Lower leg skin (tissue), 4 donors: Measurements from ENCODE around the gene CCSER1. TPM values are rescaled to one million over a fixed set of nuclear protein-coding genes. Genes with fewer than 3 reads are reported as not detected.

Experiments
- DNase-seq, 2 donors: peaks; one replicate each; pipeline ENCODE4 v3.0.0-alpha.2; 2019; ENCODE audit warnings: low spot score in 2 of 2
- H3K4me3 ChIP-seq: fragments of 200-600 bp; sonication (generic); 2 replicates; pipeline ENCODE4 v1.5.1; 2017; ENCODE audit warnings: mild to moderate bottlenecking, low read depth; ENCODE audit not compliant: poor library complexity, severe bottlenecking
- POLR2A ChIP-seq, 2 donors: fragments of 450-650 bp; IDR thresholded peaks; one replicate each; pipeline ENCODE4 v1.6.1; 2016 to 2017; ENCODE audit warnings: antibody characterized with exemption in 2 of 2, mild to moderate bottlenecking in 1 of 2, moderate library complexity in 1 of 2
- WGBS, 2 donors: methylation state at CpG; one replicate each; pipeline ENCODE4 v1.1.5; 2018; 5-methylcytosine and 5-hydroxymethylcytosine counted together
- intact Hi-C: fragments of 100-400 bp; cut with DNase I; formaldehyde crosslinking; loops from one replicate; pipeline ENCODE4 v1.15.0; 2023; ENCODE audit warnings: low total_unique reads
- total RNA-seq, 4 donors: library from RNA; depleted of rRNA; stranded (reverse); fragments of >200 nt; gene quantifications; one replicate each; pipeline ENCODE4 v1.1.0, GENCODE V29; 2016
- TF ChIP-seq, protein P1 (sequence below), 3 donors: fragments of 450-650 bp; IDR thresholded peaks; one replicate each; pipeline ENCODE4 v1.5.1; 2016; ENCODE audit warnings: antibody characterized with exemption in 3 of 3, mild to moderate bottlenecking in 3 of 3, moderate library complexity in 2 of 3

The CCSER1 gene
- total RNA-seq, 4 donors from 2014 or later, result 6.5 to 12.1 (median 9.9) TPM

DNA sequence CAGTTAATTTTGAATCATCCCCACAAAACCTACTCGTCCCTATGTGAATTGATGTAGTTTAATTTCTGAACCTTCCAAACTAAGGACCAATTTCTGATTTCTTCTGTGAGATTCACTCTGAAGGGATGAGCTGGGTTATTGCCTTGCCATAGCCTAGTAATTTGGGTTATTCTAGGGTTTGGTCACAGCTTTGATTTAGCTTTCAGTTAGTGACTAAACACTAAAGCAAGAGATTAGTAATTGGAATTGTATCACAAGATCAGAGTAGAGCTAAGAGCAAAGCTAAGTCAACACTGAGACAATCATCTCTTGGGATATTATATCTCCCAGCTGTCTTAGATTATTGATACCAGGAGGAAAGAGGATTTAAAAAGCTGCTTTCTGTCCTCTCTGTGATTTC, 588.0 kb downstream of the CCSER1 start:
- H3K4me3 ChIP-seq, result no peak overlapping the region
- WGBS, 2 donors, result 83 to 88% methylated on average over 1 of the region's 1 CpG
- TF ChIP-seq, protein P1, sequence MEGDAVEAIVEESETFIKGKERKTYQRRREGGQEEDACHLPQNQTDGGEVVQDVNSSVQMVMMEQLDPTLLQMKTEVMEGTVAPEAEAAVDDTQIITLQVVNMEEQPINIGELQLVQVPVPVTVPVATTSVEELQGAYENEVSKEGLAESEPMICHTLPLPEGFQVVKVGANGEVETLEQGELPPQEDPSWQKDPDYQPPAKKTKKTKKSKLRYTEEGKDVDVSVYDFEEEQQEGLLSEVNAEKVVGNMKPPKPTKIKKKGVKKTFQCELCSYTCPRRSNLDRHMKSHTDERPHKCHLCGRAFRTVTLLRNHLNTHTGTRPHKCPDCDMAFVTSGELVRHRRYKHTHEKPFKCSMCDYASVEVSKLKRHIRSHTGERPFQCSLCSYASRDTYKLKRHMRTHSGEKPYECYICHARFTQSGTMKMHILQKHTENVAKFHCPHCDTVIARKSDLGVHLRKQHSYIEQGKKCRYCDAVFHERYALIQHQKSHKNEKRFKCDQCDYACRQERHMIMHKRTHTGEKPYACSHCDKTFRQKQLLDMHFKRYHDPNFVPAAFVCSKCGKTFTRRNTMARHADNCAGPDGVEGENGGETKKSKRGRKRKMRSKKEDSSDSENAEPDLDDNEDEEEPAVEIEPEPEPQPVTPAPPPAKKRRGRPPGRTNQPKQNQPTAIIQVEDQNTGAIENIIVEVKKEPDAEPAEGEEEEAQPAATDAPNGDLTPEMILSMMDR (IDR thresholded peaks at IDR 0.05), result no peak
- no peak for TF ChIP-seq POLR2A (IDR thresholded peaks at IDR 0.05)
- DNase-seq, result no peak
- intact Hi-C loops, result no loop called here

DNA sequence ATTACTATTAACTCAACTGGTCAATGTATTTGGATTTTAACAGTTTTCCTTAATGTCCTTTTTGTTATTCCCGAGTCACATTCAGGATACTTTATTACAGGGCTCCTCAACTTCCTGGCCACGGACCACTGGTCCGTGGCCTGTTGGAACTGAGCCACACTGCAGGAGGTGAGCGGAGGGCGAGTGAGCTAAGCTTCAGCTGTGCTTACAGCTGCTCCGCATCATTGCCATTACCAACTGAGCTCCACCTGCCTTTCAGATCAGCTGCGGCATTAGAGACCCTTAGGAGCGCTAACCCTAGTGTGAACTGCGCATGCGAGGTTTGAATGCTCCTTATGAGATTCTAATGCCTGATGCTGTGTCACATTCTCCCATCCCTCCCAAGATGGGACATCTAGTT, 591.7 kb downstream of the CCSER1 start:
- no peak for DNase-seq
- 94 to 95% methylated on average over 10 of the region's 10 CpGs for WGBS, 2 donors
- no peak for TF ChIP-seq POLR2A (IDR thresholded peaks at IDR 0.05)
- TF ChIP-seq, protein P1 (IDR thresholded peaks at IDR 0.05), result no peak
- intact Hi-C loops, result no loop called here
- H3K4me3 ChIP-seq, result no peak overlapping the region

DNA sequence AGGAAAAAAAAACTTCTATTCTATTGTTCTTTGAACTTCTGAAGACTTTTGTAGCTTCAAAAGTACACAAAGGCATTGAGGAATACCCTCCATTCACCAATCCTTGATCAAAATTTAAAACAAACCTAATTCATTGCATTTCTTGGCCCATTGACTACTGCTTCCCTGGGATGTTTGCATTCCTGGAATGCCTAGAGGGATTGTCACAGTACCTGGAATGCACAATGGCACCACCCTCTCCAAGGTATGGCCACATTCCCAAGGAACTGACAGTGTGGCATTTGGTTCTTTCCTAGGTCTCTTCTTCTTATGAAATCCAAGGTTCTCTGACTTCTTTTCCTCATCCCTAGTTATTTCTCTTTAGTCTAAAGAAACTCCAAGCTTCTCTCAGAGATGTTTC, 600.7 kb downstream of the CCSER1 start:
- intact Hi-C loops, result no loop called here
- TF ChIP-seq, protein P1 (IDR thresholded peaks at IDR 0.05), result no peak
- no peak overlapping the region for H3K4me3 ChIP-seq
- DNase-seq, result no peak

DNA sequence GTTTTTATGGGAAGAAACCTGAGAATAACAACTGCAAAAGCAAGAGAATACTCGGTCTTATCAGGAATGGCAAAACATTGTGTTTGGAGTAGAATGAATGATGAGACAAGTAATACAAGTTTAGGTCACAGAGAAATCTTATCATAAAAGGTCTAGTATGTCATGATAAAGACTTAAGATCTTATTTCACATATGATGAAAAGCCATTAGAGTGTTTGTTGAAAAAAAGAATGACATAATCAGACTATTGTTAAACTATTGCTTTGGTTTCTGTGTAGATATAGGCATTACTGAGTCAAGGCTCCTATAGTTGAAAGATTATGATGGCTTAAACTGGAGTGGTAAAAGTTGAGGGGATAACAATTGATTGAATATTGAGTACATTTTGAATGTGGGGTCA, 603.6 kb downstream of the CCSER1 start:
- TF ChIP-seq POLR2A (IDR thresholded peaks at IDR 0.05), result no peak
- TF ChIP-seq, protein P1 (IDR thresholded peaks at IDR 0.05), result no peak
- WGBS, 2 donors, result 91 to 94% methylated on average over 1 of the region's 1 CpG
- no peak for DNase-seq
- H3K4me3 ChIP-seq, result no peak overlapping the region
- intact Hi-C loops, result no loop called here

DNA sequence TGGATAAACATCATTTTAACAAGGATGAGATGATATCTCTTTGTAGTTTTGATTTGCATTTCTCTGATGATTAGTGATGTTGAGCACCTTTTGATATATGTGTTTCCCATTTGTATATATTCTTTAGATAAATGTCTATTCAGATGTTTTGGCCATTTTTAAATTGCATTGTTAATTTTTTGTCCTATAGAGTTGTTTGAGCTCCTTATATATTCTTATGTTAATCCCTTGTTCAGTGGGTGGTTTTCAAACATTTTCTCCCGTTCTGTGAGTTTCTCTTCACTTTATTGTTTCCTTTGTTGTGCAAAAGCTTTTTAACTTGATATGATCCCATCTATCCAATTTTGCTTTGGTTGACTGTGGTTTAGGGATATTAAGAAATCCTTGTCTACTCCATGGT, 606.0 kb downstream of the CCSER1 start:
- no peak for DNase-seq
- no peak for TF ChIP-seq POLR2A (IDR thresholded peaks at IDR 0.05)
- TF ChIP-seq, protein P1 (IDR thresholded peaks at IDR 0.05), result no peak
- no peak overlapping the region for H3K4me3 ChIP-seq
- 83 to 84% methylated on average over 1 of the region's 1 CpG for WGBS, 2 donors
- intact Hi-C loops, result no loop called here

DNA sequence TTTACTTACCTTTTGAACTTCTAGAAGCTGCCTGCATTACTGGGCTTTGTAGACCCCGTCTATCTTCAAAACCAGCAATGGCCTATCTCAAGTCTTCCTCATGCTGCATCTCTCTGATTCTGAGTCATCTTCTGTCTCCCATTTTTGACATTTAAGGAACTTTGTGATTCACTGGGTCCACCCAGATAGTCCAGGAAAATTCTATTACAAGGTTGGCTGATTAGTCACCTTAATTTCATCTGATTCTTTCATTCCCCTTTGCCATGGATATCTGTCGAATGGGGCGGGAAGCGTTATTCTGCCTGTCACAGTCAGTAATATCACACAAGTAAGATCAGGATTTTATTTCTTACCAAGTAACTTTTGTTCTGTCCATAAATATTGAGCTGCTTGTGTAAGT, 618.0 kb downstream of the CCSER1 start:
- no peak for TF ChIP-seq POLR2A (IDR thresholded peaks at IDR 0.05)
- TF ChIP-seq, protein P1 (IDR thresholded peaks at IDR 0.05), result no peak

More for the DNA sequence above, 618.0 kb downstream of the CCSER1 start:
- no peak overlapping the region for H3K4me3 ChIP-seq
- intact Hi-C loops, result no loop called here
- no peak for DNase-seq
- WGBS, 2 donors, result 95 to 97% methylated on average over 4 of the region's 4 CpGs
